Upper lobe of right lung (tissue), 1 donor: ENCODE data around the gene FAM90A1. TPM values are rescaled to one million over a fixed set of nuclear protein-coding genes. Genes with fewer than 3 reads are reported as not detected.
A peak's percentile ranks its signal among the peaks of the same experiment; 100 is the strongest.
"Not testable (repeated sequence)": the region's sequence is repeated elsewhere in the genome, so short reads cannot be mapped to it uniquely, and the experiment has no call there.

Experiments used
- ATAC-seq: fragments of 200-7000 bp; cut with Tn5 transposase; one replicate; pipeline ENCODE4 v1.9.1; 2020; ENCODE audit warnings: mild to moderate bottlenecking, moderate library complexity
- DNase-seq: peaks from one replicate; pipeline ENCODE4 v3.0.0-alpha.2; 2020
- H3K27ac ChIP-seq: fragments of 200-600 bp; one replicate; pipeline ENCODE4 v1.8.0; 2022
- H3K27me3 ChIP-seq: fragments of 200-600 bp; one replicate; pipeline ENCODE4 v1.8.0; 2022; ENCODE audit warnings: mild to moderate bottlenecking
- H3K36me3 ChIP-seq: fragments of 200-600 bp; one replicate; pipeline ENCODE4 v1.8.0; 2022
- H3K4me1 ChIP-seq: fragments of 200-600 bp; one replicate; pipeline ENCODE4 v1.8.0; 2022
- H3K4me3 ChIP-seq: fragments of 200-600 bp; one replicate; pipeline ENCODE4 v1.8.0; 2022; ENCODE audit warnings: mild to moderate bottlenecking
- H3K9me3 ChIP-seq: fragments of 200-600 bp; one replicate; pipeline ENCODE4 v1.8.0; 2022
- intact Hi-C: fragments of 100-400 bp; cut with DNase I; formaldehyde crosslinking; loops from one replicate; pipeline ENCODE4 v1.11.0; 2022
- total RNA-seq: library from RNA; stranded (reverse); fragmentation: NEBNext Ultra II Directional; extraction: Animal tissue kit (Norgen Biotek cat#: 25700); gene quantifications from one replicate; pipeline ENCODE4 v1.2.1, GENCODE V29; 2021
- TF ChIP-seq, protein P1 (sequence below): fragments of 200-600 bp; IDR thresholded peaks from one replicate; pipeline ENCODE4 v1.8.0; 2022; ENCODE audit warnings: antibody characterized with exemption
- donor health status: DM: no; HTN: yes; CAD: no; lungs with severe emphysema.

Gene FAM90A1
- total RNA-seq, 1 donor from 2014 or later, result 0.43 TPM

GRCh38 chr12:8227732-8228077 is 287 bp upstream of the FAM90A1 start:
- H3K27ac ChIP-seq, ATAC-seq, H3K36me3 ChIP-seq, H3K27me3 ChIP-seq, intact Hi-C loops, H3K4me1 ChIP-seq, DNase-seq, H3K9me3 ChIP-seq: not testable (repeated sequence)
- H3K4me3 ChIP-seq, result peak overlapping the region; percentile 36

- H3K4me3 ChIP-seq, result no peak overlapping the region
- no peaks in the 10 kb centered on the region for H3K4me1 ChIP-seq
- no peak overlapping the region for H3K27ac ChIP-seq
- DNase-seq (no peak), ATAC-seq (no peak)
- TF ChIP-seq, protein P1, sequence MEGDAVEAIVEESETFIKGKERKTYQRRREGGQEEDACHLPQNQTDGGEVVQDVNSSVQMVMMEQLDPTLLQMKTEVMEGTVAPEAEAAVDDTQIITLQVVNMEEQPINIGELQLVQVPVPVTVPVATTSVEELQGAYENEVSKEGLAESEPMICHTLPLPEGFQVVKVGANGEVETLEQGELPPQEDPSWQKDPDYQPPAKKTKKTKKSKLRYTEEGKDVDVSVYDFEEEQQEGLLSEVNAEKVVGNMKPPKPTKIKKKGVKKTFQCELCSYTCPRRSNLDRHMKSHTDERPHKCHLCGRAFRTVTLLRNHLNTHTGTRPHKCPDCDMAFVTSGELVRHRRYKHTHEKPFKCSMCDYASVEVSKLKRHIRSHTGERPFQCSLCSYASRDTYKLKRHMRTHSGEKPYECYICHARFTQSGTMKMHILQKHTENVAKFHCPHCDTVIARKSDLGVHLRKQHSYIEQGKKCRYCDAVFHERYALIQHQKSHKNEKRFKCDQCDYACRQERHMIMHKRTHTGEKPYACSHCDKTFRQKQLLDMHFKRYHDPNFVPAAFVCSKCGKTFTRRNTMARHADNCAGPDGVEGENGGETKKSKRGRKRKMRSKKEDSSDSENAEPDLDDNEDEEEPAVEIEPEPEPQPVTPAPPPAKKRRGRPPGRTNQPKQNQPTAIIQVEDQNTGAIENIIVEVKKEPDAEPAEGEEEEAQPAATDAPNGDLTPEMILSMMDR, result no peak
- intact Hi-C loops, result no loop called here
- H3K36me3 ChIP-seq, result no peaks in the 10 kb centered on the region
- H3K27me3 ChIP-seq, result no peaks in the 10 kb centered on the region
- H3K9me3 ChIP-seq, result no peaks in the 10 kb centered on the region
These were observed 1.1 kb downstream of the FAM90A1 start for GRCh38 chr12:8226355-8226754.

- H3K4me3 ChIP-seq, DNase-seq, H3K27ac ChIP-seq, intact Hi-C loops, ATAC-seq, H3K4me1 ChIP-seq, H3K27me3 ChIP-seq, H3K36me3 ChIP-seq, H3K9me3 ChIP-seq: not testable (repeated sequence)
These were observed 2.6 kb downstream of the FAM90A1 start for GRCh38 chr12:8224782-8225181.

DNA sequence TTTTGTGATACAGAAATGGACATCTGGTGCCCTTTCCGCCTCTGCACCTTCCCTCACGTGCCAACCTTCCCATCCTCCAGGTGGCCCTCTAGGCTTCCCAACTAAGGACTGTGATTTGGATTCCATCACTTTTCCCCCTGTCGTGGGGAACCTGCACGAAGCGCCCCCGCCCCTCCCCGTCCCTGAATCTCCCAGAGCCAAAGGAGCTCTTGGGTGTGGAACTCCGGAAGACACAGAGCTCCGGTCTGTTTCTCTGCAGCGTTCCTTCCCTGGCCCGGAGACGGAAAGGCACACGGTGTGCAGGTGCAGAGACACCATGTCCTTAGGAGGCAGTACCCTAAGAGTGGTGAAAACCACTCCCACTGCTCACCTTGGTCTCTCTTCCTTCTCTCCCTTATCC is 3.8 kb downstream of the FAM90A1 start:
- ATAC-seq, intact Hi-C loops: not testable (repeated sequence)

DNA sequence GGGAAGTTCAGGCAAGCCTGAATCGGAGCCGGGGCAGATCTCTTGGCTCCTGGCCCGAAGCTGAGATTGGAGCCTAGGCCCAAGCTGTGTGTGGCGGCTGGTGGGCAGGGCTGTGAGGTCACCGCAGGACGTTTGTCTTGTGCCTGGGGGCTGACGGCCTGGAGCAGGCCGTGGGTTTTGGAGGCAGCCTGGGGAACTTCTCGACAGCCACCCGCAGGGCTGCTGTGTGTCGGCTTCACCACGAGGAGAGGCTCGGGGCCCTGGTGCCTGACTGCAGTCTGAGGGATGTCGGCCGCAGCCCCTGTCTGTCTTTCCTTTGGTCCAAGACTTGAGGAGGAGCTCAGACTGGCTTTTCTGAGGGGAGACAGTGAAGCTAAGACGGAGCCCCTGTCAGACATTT is 5.1 kb downstream of the FAM90A1 start:
- intact Hi-C loops, H3K4me1 ChIP-seq, H3K27ac ChIP-seq, H3K4me3 ChIP-seq, H3K36me3 ChIP-seq, DNase-seq, H3K9me3 ChIP-seq, ATAC-seq, H3K27me3 ChIP-seq: not testable (repeated sequence)

More for the DNA sequence above, 3.8 kb downstream of the FAM90A1 start:
- H3K27ac ChIP-seq, H3K4me1 ChIP-seq, DNase-seq, H3K27me3 ChIP-seq, H3K36me3 ChIP-seq, H3K4me3 ChIP-seq, H3K9me3 ChIP-seq: not testable (repeated sequence)

GRCh38 chr12:8221844-8222243 is 5.6 kb downstream of the FAM90A1 start:
- DNase-seq, H3K4me1 ChIP-seq, ATAC-seq, H3K36me3 ChIP-seq, intact Hi-C loops, H3K27ac ChIP-seq, H3K9me3 ChIP-seq, H3K4me3 ChIP-seq, H3K27me3 ChIP-seq: not testable (repeated sequence)

DNA sequence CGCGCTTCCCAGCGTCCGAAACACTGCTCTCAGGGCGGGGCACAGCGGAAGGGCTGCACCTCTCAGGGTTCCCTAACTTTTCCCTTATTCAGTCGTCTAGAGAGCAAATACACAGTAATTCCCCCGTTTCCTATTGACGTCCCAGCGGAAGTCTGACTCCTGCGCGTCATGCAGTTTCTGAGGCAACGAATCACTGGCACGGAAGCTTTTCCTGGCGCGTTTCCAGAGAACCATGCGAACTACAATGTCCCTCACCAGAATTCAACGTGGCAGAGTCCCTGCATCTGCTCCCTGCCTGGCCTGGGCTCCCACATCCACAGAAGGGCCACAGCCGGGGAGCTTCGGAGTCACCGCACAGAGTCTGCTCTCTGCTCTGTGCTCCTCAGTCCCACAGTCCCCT is 6.0 kb downstream of the FAM90A1 start:
- H3K4me3 ChIP-seq, H3K4me1 ChIP-seq, ATAC-seq, H3K9me3 ChIP-seq, H3K36me3 ChIP-seq, DNase-seq, intact Hi-C loops, H3K27ac ChIP-seq, H3K27me3 ChIP-seq: not testable (repeated sequence)

DNA sequence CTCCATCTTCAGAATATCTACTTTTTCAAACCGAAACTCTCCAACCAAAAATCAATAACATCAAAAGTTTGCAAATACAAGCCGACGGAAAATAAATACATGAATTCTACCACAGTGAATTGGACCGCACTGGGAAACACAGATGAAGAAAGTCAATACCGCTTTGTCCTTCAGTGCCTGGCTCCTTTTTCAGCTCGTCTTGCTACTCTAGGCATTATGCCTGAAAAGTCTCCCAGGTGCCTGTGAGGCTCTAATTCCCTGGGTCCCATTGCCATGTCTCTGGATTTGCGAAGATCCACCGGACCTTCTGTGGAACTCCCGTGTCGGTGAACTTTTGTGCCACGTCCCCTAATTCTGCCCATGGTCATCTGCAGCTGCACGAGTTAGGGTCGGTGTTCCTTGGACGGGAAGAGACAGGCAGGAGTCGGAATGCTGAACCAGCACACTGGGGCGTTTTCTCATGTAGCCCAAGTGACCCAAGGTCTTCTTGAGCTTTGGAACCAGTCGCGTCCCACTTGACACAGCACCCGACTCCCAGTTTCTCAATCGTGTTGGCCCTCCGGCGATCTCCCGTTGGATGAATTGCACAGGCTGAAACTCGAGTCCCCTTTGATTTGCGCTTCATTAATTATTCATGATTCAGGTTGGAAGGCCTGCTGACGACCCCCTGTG is 8.6 kb downstream of the FAM90A1 start:
- ATAC-seq, intact Hi-C loops, DNase-seq: not testable (repeated sequence)

DNA sequence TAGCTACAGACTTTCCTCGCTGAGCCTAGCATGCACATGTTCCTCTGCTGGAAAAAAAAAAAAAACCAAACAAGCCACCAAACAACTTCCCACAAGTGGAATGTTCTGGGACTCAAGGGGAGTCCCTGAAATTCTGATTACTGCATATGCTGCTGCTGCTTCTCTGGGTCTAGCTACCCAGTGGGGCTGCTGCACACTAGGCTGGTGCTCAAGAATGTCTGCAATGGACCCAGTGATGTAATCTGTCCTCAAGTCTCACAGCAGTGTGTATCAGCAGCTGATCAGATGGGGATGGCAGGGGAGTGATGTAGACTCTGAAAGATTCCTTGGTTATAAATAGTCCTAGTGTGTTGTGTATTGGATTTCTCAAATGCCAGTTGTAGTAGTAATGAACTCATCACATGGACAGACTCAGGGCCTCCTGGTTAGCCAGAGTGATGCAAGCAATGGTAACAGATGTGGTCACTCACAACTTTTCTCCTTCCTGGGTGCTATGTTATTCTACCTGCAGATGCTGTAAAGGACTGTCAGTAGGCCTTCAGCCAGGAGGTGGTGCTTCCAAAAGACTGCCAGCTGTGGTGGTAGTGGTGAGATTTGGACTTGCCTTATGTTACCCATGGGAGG is 29.6 kb downstream of the FAM90A1 start:
- intact Hi-C loops, ATAC-seq, H3K36me3 ChIP-seq: not testable (repeated sequence)

More for the DNA sequence above, 8.6 kb downstream of the FAM90A1 start:
- not testable (repeated sequence) for H3K36me3 ChIP-seq, H3K27me3 ChIP-seq, H3K4me3 ChIP-seq, H3K4me1 ChIP-seq, H3K27ac ChIP-seq, H3K9me3 ChIP-seq

GRCh38 chr12:8188088-8188487 is 39.3 kb downstream of the FAM90A1 start:
- DNase-seq, ATAC-seq, H3K27ac ChIP-seq, H3K9me3 ChIP-seq, H3K27me3 ChIP-seq, H3K4me3 ChIP-seq, H3K36me3 ChIP-seq, intact Hi-C loops, H3K4me1 ChIP-seq: not testable (repeated sequence)

More for the DNA sequence above, 29.6 kb downstream of the FAM90A1 start:
- DNase-seq, H3K27ac ChIP-seq, H3K4me3 ChIP-seq, H3K27me3 ChIP-seq, H3K4me1 ChIP-seq, H3K9me3 ChIP-seq: not testable (repeated sequence)

DNA sequence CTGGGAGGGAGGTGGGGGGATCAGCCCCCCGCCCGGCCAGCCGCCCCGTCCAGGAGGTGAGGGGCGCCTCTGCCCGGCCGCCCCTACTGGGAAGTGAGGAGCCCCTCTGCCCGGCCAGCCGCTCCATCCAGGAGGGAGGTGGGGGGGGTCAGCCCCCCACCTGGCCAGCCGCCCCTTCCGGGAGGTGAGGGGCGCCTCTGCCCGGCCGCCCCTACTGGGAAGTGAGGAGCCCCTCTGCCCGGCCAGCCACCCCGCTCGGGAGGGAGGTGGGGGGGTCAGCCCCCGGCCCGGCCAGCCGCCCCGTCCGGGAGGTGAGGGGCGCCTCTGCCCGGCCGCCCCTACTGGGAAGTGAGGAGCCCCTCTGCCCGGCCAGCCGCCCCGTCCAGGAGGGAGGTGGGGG is 43.2 kb downstream of the FAM90A1 start:
- H3K4me3 ChIP-seq, H3K9me3 ChIP-seq, intact Hi-C loops, H3K36me3 ChIP-seq, H3K27ac ChIP-seq, DNase-seq, H3K4me1 ChIP-seq, ATAC-seq, H3K27me3 ChIP-seq: not testable (repeated sequence)

DNA sequence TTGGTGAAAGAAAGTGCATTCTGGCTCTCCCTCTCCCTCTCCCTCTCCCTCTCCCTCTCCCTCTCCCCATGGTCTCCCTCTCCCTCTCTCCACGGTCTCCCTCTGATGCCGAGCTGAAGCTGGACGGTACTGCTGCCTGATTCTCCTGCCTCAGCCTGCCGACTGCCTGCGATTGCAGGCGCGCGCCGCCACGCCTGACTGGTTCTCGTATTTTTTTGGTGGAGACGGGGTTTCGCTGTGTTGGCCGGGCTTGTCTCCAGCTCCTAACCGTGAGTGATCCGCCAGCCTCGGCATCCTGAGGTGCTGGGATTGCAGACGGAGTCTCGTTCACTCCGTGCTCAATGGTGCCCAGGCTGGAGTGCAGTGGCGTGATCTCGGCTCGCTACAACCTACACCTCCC is 44.1 kb downstream of the FAM90A1 start:
- H3K27ac ChIP-seq, H3K4me1 ChIP-seq, H3K36me3 ChIP-seq, intact Hi-C loops, H3K27me3 ChIP-seq, H3K9me3 ChIP-seq, ATAC-seq, H3K4me3 ChIP-seq, DNase-seq: not testable (repeated sequence)

DNA sequence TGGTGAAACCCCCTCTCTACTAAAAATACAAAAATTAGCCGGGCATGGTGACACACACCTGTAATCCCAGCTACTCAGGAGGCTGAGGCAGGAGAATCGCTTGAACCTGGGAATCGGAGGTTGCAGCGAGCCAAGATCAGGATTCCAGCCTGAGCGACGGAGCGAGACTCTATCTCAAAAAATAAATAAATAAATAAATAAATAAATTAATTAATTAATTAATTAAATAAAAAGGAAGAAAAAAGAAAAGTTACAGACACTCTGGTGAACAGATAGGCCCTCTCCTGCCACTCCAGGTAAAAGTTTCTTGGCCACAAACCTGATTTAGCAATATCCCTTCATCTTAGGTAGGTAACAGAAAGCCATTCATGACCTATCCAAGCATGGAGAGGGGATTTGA is 44.5 kb downstream of the FAM90A1 start:
- not testable (repeated sequence) for H3K4me3 ChIP-seq, ATAC-seq

More for the DNA sequence above, 44.5 kb downstream of the FAM90A1 start:
- H3K9me3 ChIP-seq, H3K27ac ChIP-seq, H3K4me1 ChIP-seq, H3K27me3 ChIP-seq, H3K36me3 ChIP-seq, DNase-seq, intact Hi-C loops: not testable (repeated sequence)
